ENCODE measurements around the gene SLC20A1.

Gene SLC20A1

GRCh38 chr2:112634153-112634873 lies 11.4 kb upstream of the SLC20A1 start:
- TF ChIP-seq FOXP2 (optimal IDR thresholded peaks at IDR 0.05; ENCODE audit: borderline replicate concordance, extremely low read depth, extremely low read length, insufficient read depth) (no peak), SIN3A (IDR thresholded peaks at IDR 0.05; ENCODE audit: borderline replicate concordance, insufficient read depth, low read length) (no peak), POLR2AphosphoS5 (IDR thresholded peaks at IDR 0.05; ENCODE audit: low read depth, low read length) (no peak), TAF1 (IDR thresholded peaks at IDR 0.05; ENCODE audit: borderline replicate concordance, insufficient read depth, low read length) (no peak), REST (IDR thresholded peaks at IDR 0.05; ENCODE audit: insufficient read depth in 1 of 2, low read depth in 2 of 2, low read length in 2 of 2) (no peak)

- TF ChIP-seq POLR2AphosphoS5 (IDR thresholded peaks at IDR 0.05; ENCODE audit: low read depth, low read length) = no peak
- no peak for TF ChIP-seq FOXP2 (optimal IDR thresholded peaks at IDR 0.05; ENCODE audit: borderline replicate concordance, extremely low read depth, extremely low read length, insufficient read depth)
- no peak for TF ChIP-seq TAF1 (IDR thresholded peaks at IDR 0.05; ENCODE audit: borderline replicate concordance, insufficient read depth, low read length)
- no peak for TF ChIP-seq REST (IDR thresholded peaks at IDR 0.05; ENCODE audit: insufficient read depth in 1 of 2, low read depth in 2 of 2, low read length in 2 of 2)
- TF ChIP-seq SIN3A (IDR thresholded peaks at IDR 0.05; ENCODE audit: borderline replicate concordance, insufficient read depth, low read length) = no peak
These were observed 10.9 kb upstream of the SLC20A1 start for GRCh38 chr2:112634874-112635157.

- TF ChIP-seq SIN3A (IDR thresholded peaks at IDR 0.05; ENCODE audit: borderline replicate concordance, insufficient read depth, low read length) (no peak), FOXP2 (optimal IDR thresholded peaks at IDR 0.05; ENCODE audit: borderline replicate concordance, extremely low read depth, extremely low read length, insufficient read depth) (no peak), TAF1 (IDR thresholded peaks at IDR 0.05; ENCODE audit: borderline replicate concordance, insufficient read depth, low read length) (no peak), REST (IDR thresholded peaks at IDR 0.05; ENCODE audit: insufficient read depth in 1 of 2, low read depth in 2 of 2, low read length in 2 of 2) (no peak), POLR2AphosphoS5 (IDR thresholded peaks at IDR 0.05; ENCODE audit: low read depth, low read length) (no peak)
These were observed 9.0 kb upstream of the SLC20A1 start for GRCh38 chr2:112636605-112637288.

GRCh38 chr2:112637289-112637660 lies 8.5 kb upstream of the SLC20A1 start:
- no peak for TF ChIP-seq FOXP2 (optimal IDR thresholded peaks at IDR 0.05; ENCODE audit: borderline replicate concordance, extremely low read depth, extremely low read length, insufficient read depth)
- no peak for TF ChIP-seq REST (IDR thresholded peaks at IDR 0.05; ENCODE audit: insufficient read depth in 1 of 2, low read depth in 2 of 2, low read length in 2 of 2)
- no peak for TF ChIP-seq POLR2AphosphoS5 (IDR thresholded peaks at IDR 0.05; ENCODE audit: low read depth, low read length)
- no peak for TF ChIP-seq SIN3A (IDR thresholded peaks at IDR 0.05; ENCODE audit: borderline replicate concordance, insufficient read depth, low read length)
- no peak for TF ChIP-seq TAF1 (IDR thresholded peaks at IDR 0.05; ENCODE audit: borderline replicate concordance, insufficient read depth, low read length)

Measured in PFSK-1 (cell line).